NK-92 (cell line): ENCODE measurements around the gene TRIM47.

ENCODE experiments used
- DNase-seq: peaks from one replicate; lab custom pipeline; 2025; ENCODE audit not compliant: unreplicated experiment; lab: John Stamatoyannopoulos, UW

Gene TRIM47

GRCh38 chr17:75878174-75878998 lies at the start of gene TRIM47:
TRIM47 (minus strand) TSS chr17:75878581; CDS start chr17:75878548, 33 bp downstream.
- no peak for DNase-seq

GRCh38 chr17:75927286-75927922 lies 49.0 kb upstream of the TRIM47 start:
- no peak for DNase-seq

- DNase-seq: no peak
These were observed 48.1 kb upstream of the TRIM47 start for GRCh38 chr17:75926456-75926855.

- DNase-seq: no peak
These were observed 47.5 kb upstream of the TRIM47 start for GRCh38 chr17:75925912-75926311.

- DNase-seq: no peak
These were observed 46.7 kb upstream of the TRIM47 start for GRCh38 chr17:75925103-75925502.

- DNase-seq: no peak
These were observed 44.8 kb upstream of the TRIM47 start for GRCh38 chr17:75922963-75923874.

GRCh38 chr17:75922173-75922961 lies 44.0 kb upstream of the TRIM47 start:
- DNase-seq: no peak

- no peak for DNase-seq
These were observed 43.2 kb upstream of the TRIM47 start for GRCh38 chr17:75921596-75921995.

- DNase-seq: no peak
These were observed 41.7 kb upstream of the TRIM47 start for GRCh38 chr17:75920045-75920560.

GRCh38 chr17:75919611-75920010 lies 41.2 kb upstream of the TRIM47 start:
- no peak for DNase-seq

GRCh38 chr17:75917917-75918445 lies 39.6 kb upstream of the TRIM47 start:
- DNase-seq: no peak

GRCh38 chr17:75917141-75917916 lies 38.9 kb upstream of the TRIM47 start:
- no peak for DNase-seq

- no peak for DNase-seq
These were observed 36.9 kb upstream of the TRIM47 start for GRCh38 chr17:75915268-75915667.

- DNase-seq: no peak
These were observed 36.4 kb upstream of the TRIM47 start for GRCh38 chr17:75914643-75915267.

- no peak for DNase-seq
These were observed 35.3 kb upstream of the TRIM47 start for GRCh38 chr17:75913537-75914210.

- DNase-seq: no peak
These were observed 32.3 kb upstream of the TRIM47 start for GRCh38 chr17:75910699-75911098.

- DNase-seq: no peak
These were observed 31.5 kb upstream of the TRIM47 start for GRCh38 chr17:75909812-75910274.
